Keratinocyte (primary cell): Measurements from ENCODE around the gene CD47. TPM values are rescaled to one million over a fixed set of nuclear protein-coding genes. Genes with fewer than 3 reads are reported as not detected.

ENCODE experiments used
- DNase-seq: peaks from one replicate; pipeline ENCODE4 v3.0.0-alpha.2; 2011; ENCODE audit warnings: low read depth, missing footprints, low spot score
- FAIRE-seq: peaks from 2 replicates; lab custom pipeline; 2011; peaks lifted over from hg19 to GRCh38; lab: Jason Lieb, UNC
- H2AFZ ChIP-seq: 2 replicates; pipeline ENCODE4 v1.6.0; 2012; ENCODE audit warnings: low read length, control low read depth, inconsistent platforms; ENCODE audit not compliant: control insufficient read depth
- H3K27ac ChIP-seq: 2 replicates; pipeline ENCODE4 v1.5.1; 2011; ENCODE audit warnings: low read length; ENCODE audit not compliant: control insufficient read depth, insufficient read depth
- H3K27me3 ChIP-seq: 3 replicates; pipeline ENCODE4 v1.6.0; 2011; ENCODE audit warnings: low read length; ENCODE audit not compliant: control insufficient read depth, insufficient read depth; ENCODE audit errors: extremely low read depth
- H3K36me3 ChIP-seq, 2 experiments: 2 replicates in 1 of 2; 3 replicates in 1 of 2; pipeline ENCODE4 v1.5.1; 2011; ENCODE audit warnings: low read length in 2 of 2, mild to moderate bottlenecking in 1 of 2; ENCODE audit not compliant: control insufficient read depth in 2 of 2, insufficient read depth in 2 of 2; ENCODE audit errors: extremely low read depth in 1 of 2
- H3K4me1 ChIP-seq: 3 replicates; pipeline ENCODE4 v1.5.1; 2011; ENCODE audit warnings: low read length; ENCODE audit not compliant: control insufficient read depth, insufficient read depth; ENCODE audit errors: extremely low read depth
- H3K4me2 ChIP-seq: 3 replicates; pipeline ENCODE4 v1.6.0; 2011; ENCODE audit warnings: low read depth, low read length; ENCODE audit not compliant: control insufficient read depth, insufficient read depth; ENCODE audit errors: extremely low read depth
- H3K4me3 ChIP-seq, 3 experiments: fragments of 200-600 bp in 1 of 3; sonication (generic) in 1 of 3; 2 replicates in 2 of 3; 3 replicates in 1 of 3; pipeline ENCODE4 v1.5.1; 2011 to 2016; ENCODE audit warnings: low read length in 3 of 3, mild to moderate bottlenecking in 3 of 3, control low read depth in 2 of 3, inconsistent platforms in 1 of 3, low read depth in 1 of 3, mixed read lengths in 1 of 3, mixed run types in 1 of 3, moderate library complexity in 1 of 3; ENCODE audit not compliant: control insufficient read depth in 2 of 3, insufficient read depth in 2 of 3; ENCODE audit errors: extremely low read depth in 1 of 3
- H3K79me2 ChIP-seq: 2 replicates; pipeline ENCODE4 v1.6.0; 2012; ENCODE audit warnings: low read length; ENCODE audit not compliant: control insufficient read depth, insufficient read depth
- H3K9ac ChIP-seq: 3 replicates; pipeline ENCODE4 v1.6.0; 2011; ENCODE audit warnings: low read length; ENCODE audit not compliant: control insufficient read depth, insufficient read depth; ENCODE audit errors: extremely low read depth
- H3K9me1 ChIP-seq: 3 replicates; pipeline ENCODE4 v1.6.0; 2011; ENCODE audit warnings: low read length; ENCODE audit not compliant: control insufficient read depth, insufficient read depth; ENCODE audit errors: extremely low read depth
- H3K9me3 ChIP-seq: 2 replicates; pipeline ENCODE4 v1.5.1; 2012; ENCODE audit warnings: low read depth, low read length; ENCODE audit not compliant: control insufficient read depth
- H4K20me1 ChIP-seq: 3 replicates; pipeline ENCODE4 v1.6.0; 2011; ENCODE audit warnings: low read length; ENCODE audit not compliant: control insufficient read depth, insufficient read depth; ENCODE audit errors: extremely low read depth
- CTCF ChIP-seq, 3 experiments: IDR thresholded peaks in 1 of 3; conservative IDR thresholded peaks in 1 of 3; optimal IDR thresholded peaks in 1 of 3; 2 replicates in 2 of 3; 3 replicates in 1 of 3; pipeline versions ENCODE3 to v1.5.1; 2011; ENCODE audit warnings: low read length in 3 of 3, mild to moderate bottlenecking in 3 of 3, moderate library complexity in 2 of 3, control low read depth in 1 of 3, inconsistent platforms in 1 of 3; ENCODE audit not compliant: insufficient read depth in 2 of 3; ENCODE audit errors: extremely low read depth in 1 of 3
- EZH2 ChIP-seq: IDR thresholded peaks from one replicate; pipeline ENCODE4 v1.6.1; 2012; ENCODE audit warnings: inconsistent platforms, mild to moderate bottlenecking, low read length, moderate library complexity
- dilution Hi-C: fragments of 300-500 bp; cut with MboI; formaldehyde crosslinking; loops from one replicate; pipeline ENCODE4 v1.7.0; 2020; ENCODE audit warnings: low sequenced_read_pairs; ENCODE audit not compliant: extremely low pct_ligation_motif_present
- polyA plus RNA-seq, 5 experiments: library from polyadenylated mRNA; depleted of rRNA in 3 of 5; stranded (reverse) in 3 of 5; stranded (forward) in 1 of 5; unstranded in 1 of 5; fragments of >200 nt; gene quantifications; 1 replicate in 1 of 5; 2 replicates in 3 of 5; 3 replicates in 1 of 5; pipeline versions ENCODE4 v1.2.1 to v1.2.3, GENCODE V29; 2011 to 2012; ENCODE audit warnings: missing spikeins in 2 of 5, low read depth in 1 of 5, low replicate concordance in 1 of 5

CD47 gene
- polyA plus RNA-seq, 1 donor (not counting 4 experiments of a cell fraction or from before 2014, with no cell fraction given) = 96.5 TPM

DNA sequence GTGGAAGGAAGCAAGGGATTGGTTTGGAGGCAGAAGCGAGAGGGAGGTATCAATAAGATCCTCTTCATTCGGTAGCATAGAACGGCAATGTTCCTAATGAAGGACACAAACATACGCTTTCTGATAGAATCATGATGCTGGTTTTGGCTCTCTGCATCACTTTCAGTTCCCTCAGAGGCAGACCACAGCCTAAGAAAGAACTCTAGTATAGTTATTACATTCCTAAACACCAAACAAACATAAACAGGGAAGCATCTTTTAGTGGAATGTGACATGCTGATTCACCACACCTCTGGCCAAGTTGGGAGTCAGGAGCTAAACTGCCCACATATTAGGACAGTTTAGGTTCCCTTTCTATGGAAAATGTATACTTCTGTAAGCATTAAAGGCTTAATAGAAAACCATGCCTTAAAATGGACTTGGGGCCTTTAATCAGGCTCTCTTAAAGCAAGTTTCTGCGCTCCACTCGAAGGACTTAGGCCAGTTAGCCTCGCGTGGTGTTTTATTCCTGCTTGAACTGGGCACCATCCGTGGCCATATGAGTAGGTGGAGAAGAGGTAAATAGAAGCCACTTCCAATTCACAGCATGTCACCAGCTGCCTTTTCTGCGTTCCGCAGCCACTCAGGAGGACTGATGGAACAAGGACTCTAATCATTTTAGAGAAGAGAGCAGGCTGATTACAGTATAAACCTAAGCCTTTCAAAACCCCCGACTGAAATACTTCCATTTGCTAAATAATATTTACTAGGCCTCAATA is 53.7 kb downstream of the CD47 start:
- Histone ChIP-seq H2AFZ (no peak overlapping the region), H3K27ac (no peak overlapping the region), H3K79me2 (no peaks in the 10 kb centered on the region), H3K27me3 (no peaks in the 10 kb centered on the region), H3K4me1 (no peaks in the 10 kb centered on the region), H3K4me3 (no peak overlapping the region), H3K9ac (no peak overlapping the region), H3K9me3 (no peaks in the 10 kb centered on the region), H3K4me2 (no peak overlapping the region), H3K9me1 (no peaks in the 10 kb centered on the region), H3K36me3 (peaks cover 0 to 2% of the 10 kb centered on the region in 2 experiments), H4K20me1 (no peaks in the 10 kb centered on the region)
- dilution Hi-C loops = no loop called here
- FAIRE-seq = no peak
- DNase-seq = no peak
- TF ChIP-seq EZH2 (no peak), CTCF (optimal IDR thresholded peaks at IDR 0.05 in 1 of 3, IDR thresholded peaks at IDR 0.05 in 1 of 3, conservative IDR thresholded peaks at IDR 0.05 in 1 of 3; ENCODE audit: extremely low read depth in 1 of 3, insufficient read depth in 2 of 3, low read length in 3 of 3) (no peak)

DNA sequence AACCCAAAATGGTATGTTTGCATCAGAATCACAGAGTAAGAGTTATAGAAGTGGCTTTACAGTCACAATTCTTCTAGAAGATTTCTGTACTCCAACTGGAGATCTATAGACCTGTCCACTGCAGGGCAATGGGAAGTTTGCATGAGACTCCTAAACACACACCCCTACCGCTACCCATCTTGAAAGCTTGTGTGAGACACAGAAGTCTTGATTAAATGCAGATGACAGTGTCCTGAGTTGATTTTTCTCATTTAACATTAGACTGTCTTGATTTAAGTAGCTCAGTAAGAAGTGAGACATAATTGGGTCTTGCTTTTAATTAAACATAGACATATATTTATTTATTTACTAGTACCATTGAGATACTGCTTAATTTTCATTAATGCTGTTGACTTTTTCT is 54.4 kb downstream of the CD47 start:
- Histone ChIP-seq H3K27ac (no peak overlapping the region), H3K4me2 (no peak overlapping the region), H3K9me3 (no peaks in the 10 kb centered on the region), H3K9ac (no peak overlapping the region), H3K36me3 (no peaks in the 10 kb centered on the region), H3K9me1 (no peaks in the 10 kb centered on the region), H3K4me1 (peaks cover 4% of the 10 kb centered on the region), H3K4me3 (no peak overlapping the region), H4K20me1 (no peaks in the 10 kb centered on the region), H2AFZ (no peak overlapping the region), H3K79me2 (no peaks in the 10 kb centered on the region), H3K27me3 (no peaks in the 10 kb centered on the region)
- no peak for TF ChIP-seq EZH2
- no peak for TF ChIP-seq CTCF (optimal IDR thresholded peaks at IDR 0.05 in 1 of 3, IDR thresholded peaks at IDR 0.05 in 1 of 3, conservative IDR thresholded peaks at IDR 0.05 in 1 of 3; ENCODE audit: extremely low read depth in 1 of 3, insufficient read depth in 2 of 3, low read length in 3 of 3)
- DNase-seq (no peak), FAIRE-seq (no peak)
- dilution Hi-C loops = no loop called here
